ENCODE results near the gene NRG3.

GRCh38 chr10:81917666-81918065, 42.7 kb downstream of the NRG3 start:
- TF ChIP-seq CTCF (conservative IDR thresholded peaks at IDR 0.05 in 1 of 2, IDR thresholded peaks at IDR 0.05 in 1 of 2; ENCODE audit: low read depth in 1 of 2, low read length in 2 of 2) (no peak), EZH2 (IDR thresholded peaks at IDR 0.05; ENCODE audit: low read length, missing control alignments) (no peak)

All from fibroblast of lung (primary cell).